GM11168 (cell line): ENCODE results near the gene GNAI3.

Source experiments
- in situ Hi-C: fragments of 300-500 bp; cut with MboI; formaldehyde crosslinking; loops from one replicate; pipeline ENCODE4 v1.12.0; 2022; ENCODE audit warnings: low sequenced_read_pairs; ENCODE audit not compliant: unreplicated experiment

The GNAI3 gene

DNA sequence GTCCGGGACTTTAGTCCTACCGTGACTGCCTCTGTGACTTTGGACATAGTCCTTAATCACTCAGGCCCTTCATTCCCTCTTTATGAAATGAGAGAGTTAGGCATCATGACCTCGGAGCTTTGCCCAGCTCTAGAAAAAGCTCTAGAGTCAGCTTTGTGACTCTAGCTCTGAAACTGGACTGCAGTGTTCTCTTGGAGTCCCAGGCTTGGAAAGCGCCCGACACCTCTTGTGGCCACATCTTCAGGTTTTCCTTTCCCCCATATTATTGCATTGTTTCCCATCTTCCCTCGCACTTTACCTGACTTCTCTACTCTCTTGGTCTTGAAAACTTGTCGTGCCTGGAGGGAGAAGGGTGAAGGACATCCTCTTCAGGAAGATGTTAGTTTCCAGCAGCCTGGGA is 26.4 kb upstream of the GNAI3 start:
- in situ Hi-C loops, result no loop called here

- in situ Hi-C loops, result no loop called here
Measured at GRCh38 chr1:109523706-109524105, 24.7 kb upstream of the GNAI3 start.

- in situ Hi-C loops, result no loop called here
Measured at GRCh38 chr1:109527098-109527811, 21.2 kb upstream of the GNAI3 start.

GRCh38 chr1:109527846-109528695 is 20.3 kb upstream of the GNAI3 start:
- in situ Hi-C loops, result no loop called here

GRCh38 chr1:109528712-109529111 is 19.7 kb upstream of the GNAI3 start:
- in situ Hi-C loops, result no loop called here

- in situ Hi-C loops, result loop anchor here (5.0 kb wide), 1 partner anchor 33 kb away; no protein-coding TSS in a partner anchor
Measured at GRCh38 chr1:109529881-109530456, 18.4 kb upstream of the GNAI3 start.

GRCh38 chr1:109530457-109531087 is 17.8 kb upstream of the GNAI3 start:
- in situ Hi-C loops, result loop anchor here (5.0 kb wide), 1 partner anchor 33 kb away; no protein-coding TSS in a partner anchor

GRCh38 chr1:109531380-109531779 is 17.0 kb upstream of the GNAI3 start:
- in situ Hi-C loops, result loop anchor here (5.0 kb wide), 1 partner anchor 34 kb away; no protein-coding TSS in a partner anchor

DNA sequence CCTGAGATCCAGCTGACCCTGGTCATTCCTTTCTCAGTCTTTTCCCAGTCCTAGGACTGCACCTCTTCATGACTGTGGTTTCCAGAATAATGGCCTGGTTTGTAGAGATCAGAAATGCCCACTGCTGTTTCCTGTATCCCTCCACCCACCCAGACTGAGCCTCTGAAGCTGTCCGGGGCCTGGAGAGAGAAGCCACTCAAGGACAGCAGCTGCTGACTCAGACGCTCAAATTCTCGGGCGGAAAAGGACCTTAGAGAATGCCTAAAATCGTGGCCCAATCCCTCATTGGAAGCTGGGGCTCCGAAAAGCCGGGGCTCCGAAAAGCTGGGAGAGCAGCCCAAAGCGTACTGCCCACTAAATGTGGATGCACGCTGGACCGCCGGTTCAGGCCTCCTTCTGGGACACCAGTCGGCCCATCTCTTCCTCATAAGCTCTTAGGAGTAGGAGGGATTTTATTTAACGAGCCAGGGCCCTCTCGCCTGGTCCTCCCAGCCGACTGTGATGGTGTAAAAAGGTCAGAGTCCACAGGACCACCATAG is 16.5 kb upstream of the GNAI3 start:
- in situ Hi-C loops, result loop anchor here (5.0 kb wide), 1 partner anchor 35 kb away; no protein-coding TSS in a partner anchor

- in situ Hi-C loops, result loop anchor here (5.0 kb wide), 1 partner anchor 35 kb away; no protein-coding TSS in a partner anchor
Measured at GRCh38 chr1:109532365-109533136, 15.9 kb upstream of the GNAI3 start.

GRCh38 chr1:109534307-109534858 is 14.0 kb upstream of the GNAI3 start:
- in situ Hi-C loops, result loop anchor here (5.0 kb wide), 1 partner anchor 37 kb away; no protein-coding TSS in a partner anchor

GRCh38 chr1:109535481-109535880 is 12.9 kb upstream of the GNAI3 start:
- in situ Hi-C loops, result no loop called here

DNA sequence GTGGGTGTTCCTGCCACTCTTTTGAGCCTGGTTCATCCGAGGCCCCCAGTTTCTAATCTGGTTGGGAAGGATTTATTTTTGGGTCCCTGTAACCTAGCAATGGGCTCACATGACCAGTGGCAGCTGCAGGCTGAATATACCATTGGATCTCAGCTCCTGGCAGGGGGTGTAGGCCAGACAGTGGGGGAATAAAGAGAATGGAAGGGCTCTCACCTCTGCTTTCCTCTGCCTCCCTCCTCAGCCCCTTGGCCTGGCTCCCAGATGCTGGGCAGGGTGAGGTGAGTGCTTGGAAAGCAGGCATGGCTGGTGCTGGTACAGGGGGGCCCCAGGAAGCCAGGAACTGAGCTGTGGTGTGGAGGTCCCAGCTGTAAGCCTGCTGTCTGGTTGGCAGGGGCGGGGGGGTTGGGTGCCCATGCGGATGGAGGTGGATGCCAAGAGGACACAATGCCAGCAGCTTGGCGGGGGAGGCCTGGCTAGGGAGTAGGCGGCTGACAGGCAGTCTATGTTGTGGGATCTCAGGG is 12.4 kb upstream of the GNAI3 start:
- in situ Hi-C loops, result no loop called here

DNA sequence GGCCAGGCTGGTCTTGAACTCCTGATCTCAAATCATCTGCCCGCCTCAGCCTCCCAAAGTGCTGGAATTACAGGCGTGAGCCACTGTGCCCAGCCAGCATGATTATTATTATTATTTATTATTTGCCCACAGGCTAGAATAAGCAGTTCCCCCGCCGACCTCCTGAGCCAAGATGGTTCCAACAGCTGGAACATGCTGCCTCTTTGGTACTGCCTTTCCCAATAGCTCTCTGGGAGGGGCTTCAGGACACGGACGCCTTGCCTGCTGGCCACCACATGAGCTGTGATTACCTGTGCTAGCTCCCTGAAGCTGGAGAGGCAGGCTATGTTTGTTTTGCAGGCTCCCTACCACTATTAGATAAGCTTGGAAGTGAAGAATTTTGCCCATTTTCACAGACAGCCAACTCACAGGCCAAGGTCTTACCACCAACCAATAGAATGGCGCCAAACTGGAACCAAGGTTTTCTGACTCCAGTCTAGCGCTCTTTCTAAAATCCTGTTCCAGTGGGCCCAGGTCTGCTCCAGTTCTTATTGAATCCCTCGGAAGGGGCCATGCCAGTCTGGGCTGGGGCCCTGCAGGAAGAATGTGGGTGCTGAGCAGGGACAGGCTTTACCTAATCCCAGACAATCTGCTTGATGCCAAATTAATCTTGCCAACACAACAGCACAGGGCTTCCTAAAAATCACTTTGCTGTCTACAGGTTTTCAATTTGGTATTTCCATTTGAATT is 10.8 kb upstream of the GNAI3 start:
- in situ Hi-C loops, result no loop called here

- in situ Hi-C loops, result no loop called here
Measured at GRCh38 chr1:109538827-109539555, 9.4 kb upstream of the GNAI3 start.

GRCh38 chr1:109539676-109540075 is 8.7 kb upstream of the GNAI3 start, which contains the start of gene GPR61:
TSS of gene GPR61 (plus strand) at chr1:109539872. CDS start at chr1:109543023, 3,151 bp downstream.
- in situ Hi-C loops, result loop anchor here (10.0 kb wide), 2 partner anchors 235 to 445 kb away; partner anchors contain the start of gene AHCYL1

GRCh38 chr1:109541102-109541501 is 7.3 kb upstream of the GNAI3 start:
- in situ Hi-C loops, result loop anchor here (10.0 kb wide), 2 partner anchors 234 to 444 kb away; partner anchors contain the start of gene AHCYL1
